GM15510 (cell line): ENCODE results near the gene AQP12B.

ENCODE experiments used
- POLR2A ChIP-seq: IDR thresholded peaks from 3 replicates; pipeline ENCODE4 v1.6.1; 2011; ENCODE audit warnings: borderline replicate concordance; ENCODE audit not compliant: insufficient read length; ENCODE audit errors: extremely low read depth

Gene AQP12B

GRCh38 chr2:240648650-240649275 lies 33.9 kb downstream of the AQP12B start:
- TF ChIP-seq POLR2A = no peak

- TF ChIP-seq POLR2A = no peak
These were observed 34.5 kb downstream of the AQP12B start for GRCh38 chr2:240648155-240648649.

DNA sequence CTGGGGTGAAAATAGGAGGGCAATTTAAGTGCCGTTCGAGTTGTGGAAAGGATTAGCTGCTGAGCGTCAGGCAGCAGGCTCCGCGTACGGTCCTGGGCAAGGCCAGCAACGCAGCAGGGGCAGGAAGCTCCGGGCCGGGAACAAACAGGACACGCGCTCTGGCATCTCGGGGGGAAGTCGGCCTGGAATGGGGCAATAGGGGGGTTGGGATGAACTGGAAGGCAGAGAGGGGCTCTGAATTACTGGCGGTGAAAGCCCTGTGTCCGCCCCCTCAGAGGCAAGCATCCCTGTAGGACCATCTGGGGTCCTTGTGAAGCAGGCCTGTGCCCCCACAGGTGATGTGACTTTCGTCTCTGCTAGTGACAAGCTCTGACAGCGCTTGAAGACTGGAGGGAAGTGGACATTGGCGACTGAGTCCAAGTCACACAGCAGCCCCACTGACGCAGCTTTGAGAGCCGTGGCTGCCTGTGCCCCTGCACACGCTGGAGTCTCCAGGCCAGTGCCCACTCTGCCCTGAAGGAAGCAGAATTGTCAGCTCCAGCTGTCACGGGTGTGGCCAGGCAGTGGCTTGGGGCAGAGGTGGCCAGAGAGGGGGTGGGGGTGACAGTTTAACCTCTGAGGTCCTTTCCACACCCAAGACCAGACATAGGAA lies 35.1 kb downstream of the AQP12B start:
- TF ChIP-seq POLR2A = no peak

DNA sequence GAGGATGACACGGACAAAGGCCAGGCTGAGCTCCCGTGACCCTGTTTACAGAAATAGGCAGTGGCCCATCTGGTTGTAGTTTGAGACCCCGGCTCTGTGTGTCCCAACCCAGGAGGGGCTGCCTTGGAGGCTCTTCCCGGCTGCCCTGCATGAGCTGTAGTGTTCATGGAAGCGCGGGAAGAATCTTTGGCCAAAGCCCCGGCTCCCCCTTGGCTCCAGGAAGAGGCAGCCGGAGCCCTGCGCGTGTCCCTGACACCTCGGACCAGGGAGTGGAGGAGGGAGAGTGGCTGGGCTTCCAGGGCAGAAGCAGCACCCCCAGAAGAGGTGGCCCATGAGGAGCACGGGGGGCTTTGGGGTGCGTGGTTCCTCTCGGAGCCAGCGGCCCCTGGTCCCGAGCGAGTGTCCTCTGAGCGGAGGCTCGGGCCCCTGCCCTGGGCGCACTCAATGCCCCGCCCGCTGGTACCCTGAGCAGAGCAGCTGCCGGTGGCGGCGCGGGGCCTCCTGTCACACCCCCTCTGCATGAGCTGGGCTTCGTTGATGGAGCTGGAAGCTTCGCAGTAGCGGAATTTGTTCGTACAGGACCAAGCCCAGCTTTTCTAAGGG lies 35.7 kb downstream of the AQP12B start:
- TF ChIP-seq POLR2A = no peak

DNA sequence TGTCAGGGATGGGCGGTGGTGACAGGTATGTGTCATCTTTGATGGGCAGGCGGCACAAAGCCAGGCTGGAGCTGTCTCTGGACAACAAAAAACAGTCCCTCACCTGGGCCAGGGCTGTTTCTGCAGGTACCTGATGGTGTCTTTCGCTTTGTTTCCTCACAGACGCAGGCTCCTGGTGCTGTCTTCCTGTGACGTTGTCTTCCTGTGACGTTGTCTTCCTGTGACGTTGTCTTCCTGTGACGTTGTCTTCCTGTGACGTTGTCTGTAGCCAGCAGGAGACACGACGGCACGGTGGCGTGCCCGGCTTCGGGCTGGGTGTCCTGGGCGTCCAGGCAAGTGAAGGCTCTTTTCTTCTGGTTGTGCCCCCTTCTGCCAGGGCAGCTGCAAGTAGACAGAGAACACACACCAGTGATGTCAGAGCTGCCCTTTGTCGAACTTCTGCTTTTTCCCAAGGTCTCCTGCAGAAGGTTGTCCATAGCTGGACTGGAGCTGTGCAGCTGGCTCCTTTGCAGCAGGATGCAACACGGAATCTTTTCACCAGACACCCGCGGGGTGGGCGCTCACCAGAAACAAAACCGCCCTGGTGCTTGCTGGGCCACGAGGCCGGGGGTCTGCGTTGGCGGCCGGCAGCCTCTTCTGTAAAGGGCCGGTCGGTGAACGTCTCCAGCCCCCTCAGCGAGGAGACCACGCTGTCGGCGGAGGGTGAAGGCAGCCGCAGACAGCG lies 36.3 kb downstream of the AQP12B start:
- TF ChIP-seq POLR2A = no peak

DNA sequence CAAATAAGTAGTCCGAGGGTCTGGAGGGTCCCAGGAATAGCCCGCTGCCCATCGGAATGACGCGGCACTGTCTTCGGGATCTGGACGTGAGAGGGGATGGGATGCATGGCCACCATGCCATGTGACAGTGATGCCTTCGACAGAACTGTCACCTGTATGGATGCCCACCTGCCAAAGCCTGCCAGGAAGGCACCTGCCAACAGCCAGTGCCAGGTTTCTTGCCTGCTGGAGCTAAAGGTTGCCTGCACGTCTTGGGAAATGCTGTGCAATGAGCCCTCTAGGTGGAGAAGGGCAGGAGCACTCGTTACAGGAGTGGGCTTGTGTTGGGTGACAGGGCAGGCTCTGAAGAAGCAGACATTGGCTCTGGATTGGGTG lies 36.9 kb downstream of the AQP12B start:
- TF ChIP-seq POLR2A = no peak

- TF ChIP-seq POLR2A = no peak
These were observed 37.3 kb downstream of the AQP12B start for GRCh38 chr2:240645346-240645745.

DNA sequence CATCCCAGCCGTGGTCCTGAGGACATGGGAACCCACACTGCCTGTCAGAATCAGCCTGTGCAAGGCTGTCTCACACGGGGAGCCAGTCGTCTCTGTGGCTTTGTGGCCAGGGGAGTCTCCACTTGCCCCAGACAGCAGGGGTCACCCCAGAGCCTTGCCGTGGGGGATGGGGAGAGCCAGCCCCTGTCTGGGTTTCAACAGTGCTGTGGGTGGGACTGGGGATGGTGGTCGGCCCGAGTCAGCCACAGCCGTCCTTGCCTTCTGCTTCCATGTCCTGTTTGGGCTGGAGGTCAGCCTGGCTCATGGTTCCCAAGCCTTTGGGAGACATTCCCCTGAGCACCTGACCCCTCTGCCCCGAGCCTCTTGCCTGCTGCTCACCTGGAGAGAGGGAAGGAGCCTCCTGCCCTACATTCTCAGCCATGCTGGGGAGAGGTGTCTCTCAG lies 37.8 kb downstream of the AQP12B start:
- TF ChIP-seq POLR2A = no peak

- no peak for TF ChIP-seq POLR2A
These were observed 38.5 kb downstream of the AQP12B start for GRCh38 chr2:240644171-240644651.

DNA sequence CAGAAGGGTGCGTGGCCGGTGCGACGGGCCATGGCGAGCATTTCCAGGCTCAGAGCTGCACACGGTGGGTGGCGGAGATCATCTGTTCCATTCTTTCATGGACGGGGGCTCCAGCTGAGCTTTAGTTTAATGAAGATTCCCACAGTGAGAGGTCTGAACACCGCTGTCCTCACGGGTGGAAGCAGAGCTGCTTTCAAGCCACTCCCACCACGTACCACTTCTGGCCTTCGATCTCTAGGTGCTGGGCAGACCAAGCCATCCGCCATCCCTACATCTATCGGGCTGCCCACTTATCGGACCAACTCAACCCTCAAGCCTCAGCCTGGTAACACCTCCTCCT lies 38.9 kb downstream of the AQP12B start:
- TF ChIP-seq POLR2A = no peak

GRCh38 chr2:240643093-240643810 lies 39.4 kb downstream of the AQP12B start:
- TF ChIP-seq POLR2A = no peak

DNA sequence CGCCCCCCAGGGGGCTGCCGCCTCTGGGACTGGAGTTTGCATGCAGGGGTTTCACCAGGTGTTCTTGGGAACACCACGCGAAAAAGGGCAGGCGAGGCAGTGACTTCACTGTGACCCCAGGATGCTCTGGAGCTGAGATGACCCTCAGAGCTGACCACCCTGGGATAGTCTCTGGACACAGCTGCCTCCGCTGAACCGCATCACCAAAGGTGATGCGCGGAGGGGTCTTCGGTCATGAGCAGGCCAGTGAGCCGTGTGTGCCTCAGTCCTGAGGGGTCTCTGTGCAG lies 39.9 kb downstream of the AQP12B start:
- no peak for TF ChIP-seq POLR2A

DNA sequence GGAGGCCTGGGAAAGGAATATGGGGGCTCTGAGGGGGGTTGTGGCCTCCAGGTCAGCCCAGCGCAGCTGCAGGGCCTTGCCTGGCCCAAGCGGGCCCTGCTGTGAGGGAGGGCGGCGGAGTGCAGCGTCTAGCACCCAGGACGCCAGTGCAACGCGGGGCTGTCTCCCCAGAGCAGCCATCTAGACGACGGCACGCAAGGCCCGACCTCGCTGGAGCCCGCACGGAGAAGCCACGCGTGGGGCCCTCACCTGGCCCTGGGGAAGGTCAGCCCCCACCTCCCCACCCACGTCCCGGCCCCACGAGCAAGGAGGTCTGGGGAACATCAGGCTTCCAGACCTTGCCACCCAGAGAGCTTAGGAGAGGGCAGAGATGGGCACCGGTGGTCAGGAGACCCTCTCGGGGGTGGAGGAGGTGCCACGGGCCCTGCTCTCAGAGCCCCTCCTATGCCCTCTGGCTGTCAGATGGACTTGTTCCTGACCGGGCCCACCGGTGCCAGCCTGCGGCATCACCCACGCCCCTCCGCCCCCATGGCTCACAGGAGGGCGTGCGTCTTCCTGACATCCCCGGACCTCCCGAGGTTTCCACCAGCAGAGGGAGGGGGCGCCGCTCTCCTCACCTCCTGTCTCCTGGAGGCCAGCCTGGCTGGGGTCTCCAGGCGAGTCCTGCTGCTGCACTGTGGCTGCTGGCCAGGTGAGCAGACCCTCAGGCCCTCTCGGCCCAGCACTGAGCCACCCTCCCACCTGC lies 40.5 kb downstream of the AQP12B start:
- no peak for TF ChIP-seq POLR2A

GRCh38 chr2:240640939-240641338 lies 41.7 kb downstream of the AQP12B start:
- no peak for TF ChIP-seq POLR2A

DNA sequence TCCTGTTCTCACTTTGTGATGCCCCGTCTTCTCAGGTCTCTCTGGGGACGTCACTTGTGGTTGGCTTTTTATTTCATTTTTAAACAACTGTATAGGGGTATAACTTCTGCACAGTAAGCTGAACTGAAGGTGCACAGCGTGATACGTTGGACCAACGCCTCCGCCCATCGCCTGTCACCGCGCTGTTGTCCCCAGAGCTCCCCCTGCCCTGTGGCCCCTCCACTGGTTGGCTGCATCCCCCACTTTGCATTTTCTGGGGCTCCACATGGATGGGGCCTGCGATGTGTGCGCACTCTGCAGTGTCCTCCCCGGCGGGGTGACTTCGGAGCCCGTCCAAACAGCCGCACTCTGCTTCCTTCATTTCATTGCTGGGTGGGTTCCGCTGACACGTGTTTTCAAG lies 43.1 kb downstream of the AQP12B start:
- TF ChIP-seq POLR2A = no peak

DNA sequence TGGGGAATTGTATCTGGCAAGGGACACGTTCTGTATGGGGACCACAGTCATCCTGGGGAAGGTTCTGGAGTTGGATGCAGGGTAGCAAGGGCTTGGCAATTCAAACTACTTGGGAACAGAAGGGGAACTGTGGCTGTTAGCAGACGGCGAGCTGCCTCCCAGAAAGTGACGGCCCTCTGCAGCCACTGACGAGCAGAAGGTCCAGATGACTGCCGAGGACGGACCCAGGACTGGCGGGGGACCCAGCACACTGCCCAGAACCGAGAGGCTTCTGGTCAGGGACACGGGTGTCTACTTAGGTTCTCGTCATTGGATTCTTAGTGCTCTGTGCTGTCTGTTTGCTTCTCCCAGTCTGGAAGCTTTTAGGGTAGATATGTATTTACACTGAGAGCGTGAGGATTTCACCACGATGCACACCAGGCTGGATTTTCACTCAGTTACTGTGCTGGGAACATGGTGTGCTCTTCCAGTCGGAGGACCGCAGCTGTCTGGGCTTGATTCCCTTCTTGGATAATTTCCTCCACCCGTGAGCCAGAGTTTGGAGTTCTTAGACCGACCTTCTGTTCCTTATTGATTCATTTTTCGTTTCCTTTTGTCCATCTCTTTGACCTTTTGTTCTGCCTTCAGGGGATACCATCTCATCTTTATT lies 44.0 kb downstream of the AQP12B start:
- no peak for TF ChIP-seq POLR2A
